ENCODE measurements around the gene BLOC1S1. TPM values are rescaled to one million over a fixed set of nuclear protein-coding genes. Genes with fewer than 3 reads are reported as not detected.

The BLOC1S1 gene
- total RNA-seq, 1 experiment from 2014 or later = 85.5 TPM

GRCh38 chr12:55671746-55672145 is 44.1 kb upstream of the BLOC1S1 start:
- RAD21 ChIA-PET (ENCODE audit: low non-redundant PET in 1 of 2, low total read pairs in 2 of 2, uncharacterized antibody in 2 of 2, unreplicated experiment in 2 of 2) = no interaction called here
- Histone ChIP-seq H3K9ac (ENCODE audit: low read length) (no peak overlapping the region), H3K36me3 (ENCODE audit: control insufficient read depth in 1 of 2, insufficient read depth in 2 of 2, low read length in 2 of 2) (no peaks in the 10 kb centered on the region), H2AFZ (ENCODE audit: low read depth, low read length, poor library complexity, severe bottlenecking) (no peak overlapping the region), H3K9me2 (ENCODE audit: insufficient read depth) (0 out of 2 replicates have a peak, but pooled peaks cover 3% of the 10 kb centered on the region), H3K79me2 (ENCODE audit: insufficient read depth, low read length) (no peaks in the 10 kb centered on the region), H3K27me3 (ENCODE audit: insufficient read depth, low read length) (no peaks in the 10 kb centered on the region), H3K27ac (ENCODE audit: low read depth, low read length) (no peak overlapping the region), H3K4me3 (replicated peaks in 1 of 2; ENCODE audit: low read depth in 1 of 2, low read length in 2 of 2) (no peak overlapping the region), H3K4me1 (ENCODE audit: control insufficient read depth in 1 of 2, insufficient read depth in 2 of 2, low read length in 2 of 2) (peaks cover 0 to 9% of the 10 kb centered on the region in 2 experiments; a peak in 2 of 4 replicates), H3K4me2 (ENCODE audit: low read length) (no peak overlapping the region), H3K9me3 (ENCODE audit: control insufficient read depth in 1 of 2, insufficient read depth in 1 of 2, low read depth in 1 of 2, low read length in 2 of 2) (no peaks in the 10 kb centered on the region), H4K20me1 (ENCODE audit: insufficient read depth) (no peaks in the 10 kb centered on the region)
- POLR2A ChIA-PET = no interaction called here
- no peak for TF ChIP-seq CEBPB (IDR thresholded peaks at IDR 0.05; ENCODE audit: low read depth)
- DNase-seq (ENCODE audit: low read depth, low spot score) = no peak
- no peak for ATAC-seq
- CTCF ChIA-PET = interaction anchor here (1.0 kb wide), 1 partner anchor 65 kb away, joined by 3 read pairs; no protein-coding TSS in a partner anchor
- intact Hi-C loops (cut with micrococcal nuclease) = no loop called here
- BruUV-seq (replicated peaks) = no TSS peak

DNA sequence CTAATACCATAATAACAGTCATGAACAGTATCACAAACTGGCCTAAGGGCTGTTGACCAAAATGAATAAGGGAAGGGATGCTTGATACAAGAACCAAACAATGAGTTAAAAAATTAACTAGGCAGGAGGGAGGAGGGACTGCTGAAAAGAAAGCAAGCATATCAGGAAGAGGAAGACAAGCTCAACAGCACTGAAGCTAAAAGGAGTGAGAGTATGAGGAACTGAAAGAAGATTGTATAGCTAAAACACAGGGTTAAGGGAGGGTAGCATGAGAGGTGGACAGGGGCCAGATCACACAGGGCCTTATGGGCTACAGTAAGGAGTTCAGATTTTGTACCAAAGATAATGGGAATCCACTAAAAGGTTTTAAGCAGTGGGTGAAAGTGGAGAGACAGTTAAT is 42.2 kb upstream of the BLOC1S1 start:
- Histone ChIP-seq H3K9me3 (ENCODE audit: control insufficient read depth in 1 of 2, insufficient read depth in 1 of 2, low read depth in 1 of 2, low read length in 2 of 2) (no peaks in the 10 kb centered on the region), H3K4me2 (ENCODE audit: low read length) (no peak overlapping the region), H3K27ac (ENCODE audit: low read depth, low read length) (no peak overlapping the region), H3K27me3 (ENCODE audit: insufficient read depth, low read length) (no peaks in the 10 kb centered on the region), H4K20me1 (ENCODE audit: insufficient read depth) (no peaks in the 10 kb centered on the region), H3K4me1 (ENCODE audit: control insufficient read depth in 1 of 2, insufficient read depth in 2 of 2, low read length in 2 of 2) (peaks cover 0 to 9% of the 10 kb centered on the region in 2 experiments; a peak in 2 of 4 replicates), H3K9ac (ENCODE audit: low read length) (no peak overlapping the region), H3K9me2 (ENCODE audit: insufficient read depth) (0 out of 2 replicates have a peak, but pooled peaks cover 3% of the 10 kb centered on the region), H3K79me2 (ENCODE audit: insufficient read depth, low read length) (no peaks in the 10 kb centered on the region), H3K4me3 (replicated peaks in 1 of 2; ENCODE audit: low read depth in 1 of 2, low read length in 2 of 2) (no peak overlapping the region), H2AFZ (ENCODE audit: low read depth, low read length, poor library complexity, severe bottlenecking) (no peak overlapping the region), H3K36me3 (ENCODE audit: control insufficient read depth in 1 of 2, insufficient read depth in 2 of 2, low read length in 2 of 2) (no peaks in the 10 kb centered on the region)
- CTCF ChIA-PET = interaction anchor here (1.1 kb wide), 2 partner anchors 17 to 32 kb away, joined by 3 read pairs; no protein-coding TSS in a partner anchor
- POLR2A ChIA-PET = no interaction called here
- intact Hi-C loops (cut with micrococcal nuclease) = no loop called here
- RAD21 ChIA-PET (ENCODE audit: low non-redundant PET in 1 of 2, low total read pairs in 2 of 2, uncharacterized antibody in 2 of 2, unreplicated experiment in 2 of 2) = no interaction called here
- BruUV-seq (replicated peaks) = no TSS peak
- no peak for TF ChIP-seq TCF7L2 (IDR thresholded peaks at IDR 0.05; ENCODE audit: borderline replicate concordance, extremely low read depth, insufficient read depth, insufficient read length)
- no peak for TF ChIP-seq ZFX (IDR thresholded peaks at IDR 0.05)
- no peak for TF ChIP-seq JUND (IDR thresholded peaks at IDR 0.05)
- TF ChIP-seq SRF (IDR thresholded peaks at IDR 0.05; ENCODE audit: low read depth) = no peak
- DNase-seq (ENCODE audit: low read depth, low spot score) (no peak), ATAC-seq (no peak)
